ENCODE data around the gene TRHDE. TPM values are rescaled to one million over a fixed set of nuclear protein-coding genes. Genes with fewer than 3 reads are reported as not detected.

The TRHDE gene
- polyA plus RNA-seq, 1 donor (not counting 4 experiments of a cell fraction or from before 2014, with no cell fraction given): 0.12 TPM

DNA sequence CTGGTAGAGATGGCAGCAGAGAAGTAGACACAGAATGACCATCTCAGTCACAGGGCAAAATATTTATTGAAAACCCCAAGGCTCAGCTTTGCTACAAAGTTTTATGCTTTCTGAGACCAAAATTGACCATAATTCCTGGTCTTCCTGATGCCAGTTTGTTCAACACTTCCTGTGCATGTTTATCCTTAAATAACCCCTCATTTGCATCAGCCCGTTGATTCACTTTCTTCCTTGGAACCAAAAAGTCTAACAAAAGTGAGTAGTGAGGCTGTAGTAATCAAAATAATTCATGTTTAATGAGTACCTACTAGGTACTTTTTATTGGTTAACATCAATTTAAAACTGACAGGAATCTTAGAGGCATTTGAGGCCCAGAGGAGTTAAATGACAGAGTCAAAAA, 51.7 kb downstream of the TRHDE start:
- Histone ChIP-seq H4K20me1 (ENCODE audit: control insufficient read depth, extremely low read depth, insufficient read depth, low read length) (no peaks in the 10 kb centered on the region), H3K9ac (ENCODE audit: control insufficient read depth, extremely low read depth, insufficient read depth, low read length) (no peak overlapping the region), H3K4me3 (ENCODE audit: control insufficient read depth in 2 of 3, extremely low read depth in 1 of 3, insufficient read depth in 2 of 3, low read depth in 1 of 3, low read length in 3 of 3) (no peak overlapping the region), H3K79me2 (ENCODE audit: control insufficient read depth, insufficient read depth, low read length) (no peaks in the 10 kb centered on the region), H3K9me3 (ENCODE audit: control insufficient read depth, low read depth, low read length) (no peaks in the 10 kb centered on the region), H3K36me3 (ENCODE audit: control insufficient read depth in 2 of 2, extremely low read depth in 1 of 2, insufficient read depth in 2 of 2, low read length in 2 of 2) (no peaks in the 10 kb centered on the region), H3K4me2 (ENCODE audit: control insufficient read depth, extremely low read depth, insufficient read depth, low read depth, low read length) (no peak overlapping the region), H3K4me1 (ENCODE audit: control insufficient read depth, extremely low read depth, insufficient read depth, low read length) (no peaks in the 10 kb centered on the region), H3K9me1 (ENCODE audit: control insufficient read depth, extremely low read depth, insufficient read depth, low read length) (no peaks in the 10 kb centered on the region), H3K27me3 (ENCODE audit: control insufficient read depth, extremely low read depth, insufficient read depth, low read length) (no peaks in the 10 kb centered on the region), H3K27ac (ENCODE audit: control insufficient read depth, insufficient read depth, low read length) (no peak overlapping the region), H2AFZ (ENCODE audit: control insufficient read depth, low read length) (no peak overlapping the region)
- FAIRE-seq: no peak
- no peak for DNase-seq (ENCODE audit: low read depth, low spot score)
- dilution Hi-C loops (cut with MboI; ENCODE audit: extremely low pct_ligation_motif_present, low sequenced_read_pairs): no loop called here
- TF ChIP-seq, protein P1, sequence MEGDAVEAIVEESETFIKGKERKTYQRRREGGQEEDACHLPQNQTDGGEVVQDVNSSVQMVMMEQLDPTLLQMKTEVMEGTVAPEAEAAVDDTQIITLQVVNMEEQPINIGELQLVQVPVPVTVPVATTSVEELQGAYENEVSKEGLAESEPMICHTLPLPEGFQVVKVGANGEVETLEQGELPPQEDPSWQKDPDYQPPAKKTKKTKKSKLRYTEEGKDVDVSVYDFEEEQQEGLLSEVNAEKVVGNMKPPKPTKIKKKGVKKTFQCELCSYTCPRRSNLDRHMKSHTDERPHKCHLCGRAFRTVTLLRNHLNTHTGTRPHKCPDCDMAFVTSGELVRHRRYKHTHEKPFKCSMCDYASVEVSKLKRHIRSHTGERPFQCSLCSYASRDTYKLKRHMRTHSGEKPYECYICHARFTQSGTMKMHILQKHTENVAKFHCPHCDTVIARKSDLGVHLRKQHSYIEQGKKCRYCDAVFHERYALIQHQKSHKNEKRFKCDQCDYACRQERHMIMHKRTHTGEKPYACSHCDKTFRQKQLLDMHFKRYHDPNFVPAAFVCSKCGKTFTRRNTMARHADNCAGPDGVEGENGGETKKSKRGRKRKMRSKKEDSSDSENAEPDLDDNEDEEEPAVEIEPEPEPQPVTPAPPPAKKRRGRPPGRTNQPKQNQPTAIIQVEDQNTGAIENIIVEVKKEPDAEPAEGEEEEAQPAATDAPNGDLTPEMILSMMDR (optimal IDR thresholded peaks at IDR 0.05 in 1 of 3, IDR thresholded peaks at IDR 0.05 in 1 of 3, conservative IDR thresholded peaks at IDR 0.05 in 1 of 3; ENCODE audit: extremely low read depth in 1 of 3, insufficient read depth in 2 of 3, low read length in 3 of 3): no peak
- no peak for TF ChIP-seq EZH2 (IDR thresholded peaks at IDR 0.05; ENCODE audit: low read length)

DNA sequence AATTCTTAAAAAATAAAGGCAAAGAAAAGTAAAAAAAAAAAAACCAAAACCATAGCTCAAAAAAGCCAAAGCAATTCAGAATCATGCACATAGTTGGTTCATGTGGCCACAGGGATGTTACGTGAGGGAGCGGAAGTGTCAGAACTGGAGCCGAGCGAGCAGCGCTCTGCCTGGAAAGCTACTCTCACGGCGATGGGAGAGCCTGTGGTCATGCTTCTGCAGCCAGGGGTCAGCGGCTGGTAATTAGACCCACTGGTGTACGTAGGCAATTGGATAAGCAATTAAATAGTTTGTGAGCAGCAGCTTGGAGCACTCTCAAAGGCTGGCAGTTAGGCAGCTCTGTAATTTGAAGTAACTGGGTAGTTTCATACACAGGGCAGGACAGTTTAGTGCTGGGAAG, 58.1 kb downstream of the TRHDE start:
- dilution Hi-C loops (cut with MboI; ENCODE audit: extremely low pct_ligation_motif_present, low sequenced_read_pairs): no loop called here
- no peaks in the 10 kb centered on the region for H3K9me1 ChIP-seq (ENCODE audit: control insufficient read depth, extremely low read depth, insufficient read depth, low read length)
- no peaks in the 10 kb centered on the region for H3K79me2 ChIP-seq (ENCODE audit: control insufficient read depth, insufficient read depth, low read length)
- no peaks in the 10 kb centered on the region for H4K20me1 ChIP-seq (ENCODE audit: control insufficient read depth, extremely low read depth, insufficient read depth, low read length)
- H3K9ac ChIP-seq (ENCODE audit: control insufficient read depth, extremely low read depth, insufficient read depth, low read length): no peak overlapping the region
- no peaks in the 10 kb centered on the region for H3K36me3 ChIP-seq (ENCODE audit: control insufficient read depth in 2 of 2, extremely low read depth in 1 of 2, insufficient read depth in 2 of 2, low read length in 2 of 2)
- H3K4me2 ChIP-seq (ENCODE audit: control insufficient read depth, extremely low read depth, insufficient read depth, low read depth, low read length): no peak overlapping the region
- no peak for DNase-seq (ENCODE audit: low read depth, low spot score)
- no peaks in the 10 kb centered on the region for H3K4me1 ChIP-seq (ENCODE audit: control insufficient read depth, extremely low read depth, insufficient read depth, low read length)
- TF ChIP-seq EZH2 (IDR thresholded peaks at IDR 0.05; ENCODE audit: low read length): no peak
- TF ChIP-seq, protein P1 (optimal IDR thresholded peaks at IDR 0.05 in 1 of 3, IDR thresholded peaks at IDR 0.05 in 1 of 3, conservative IDR thresholded peaks at IDR 0.05 in 1 of 3; ENCODE audit: extremely low read depth in 1 of 3, insufficient read depth in 2 of 3, low read length in 3 of 3): no peak
- H3K27me3 ChIP-seq (ENCODE audit: control insufficient read depth, extremely low read depth, insufficient read depth, low read length): no peaks in the 10 kb centered on the region
- no peak overlapping the region for H2AFZ ChIP-seq (ENCODE audit: control insufficient read depth, low read length)
- H3K4me3 ChIP-seq (ENCODE audit: control insufficient read depth in 2 of 3, extremely low read depth in 1 of 3, insufficient read depth in 2 of 3, low read depth in 1 of 3, low read length in 3 of 3): no peak overlapping the region
- H3K9me3 ChIP-seq (ENCODE audit: control insufficient read depth, low read depth, low read length): no peaks in the 10 kb centered on the region
- no peak overlapping the region for H3K27ac ChIP-seq (ENCODE audit: control insufficient read depth, insufficient read depth, low read length)
- no peak for FAIRE-seq
